Measurements from ENCODE around the gene EID2.
A peak's percentile ranks its signal among the peaks of the same experiment; 100 is the strongest.

EID2 gene

GRCh38 chr19:39501340-39501739 is 38.6 kb downstream of the EID2 start:
- no peak for DNase-seq

- no peak for DNase-seq
These were observed 39.4 kb downstream of the EID2 start for GRCh38 chr19:39500543-39500942.

- no peak for DNase-seq
These were observed 40.0 kb downstream of the EID2 start for GRCh38 chr19:39499932-39500331.

GRCh38 chr19:39498798-39499642 is 40.9 kb downstream of the EID2 start, which contains the start of gene DLL3:
Gene DLL3, plus strand, starts transcription at chr19:39498947. Its CDS starts 28 bp downstream, at chr19:39498975.
- no peak for DNase-seq

- peak; percentile 32 for DNase-seq
These were observed 41.8 kb downstream of the EID2 start for GRCh38 chr19:39497996-39498797.

GRCh38 chr19:39497701-39497995 is 42.3 kb downstream of the EID2 start:
- DNase-seq, result no peak

- no peak for DNase-seq
These were observed 43.9 kb downstream of the EID2 start for GRCh38 chr19:39496063-39496462.

GRCh38 chr19:39494661-39495060 is 45.3 kb downstream of the EID2 start:
- no peak for DNase-seq

GRCh38 chr19:39492788-39493187 is 47.2 kb downstream of the EID2 start:
- DNase-seq, result no peak

- no peak for DNase-seq
These were observed 47.7 kb downstream of the EID2 start for GRCh38 chr19:39492225-39492624.

- DNase-seq, result no peak
These were observed 50.2 kb downstream of the EID2 start for GRCh38 chr19:39489756-39490155.
